ENCODE results near the gene TECTB.

Gene TECTB

GRCh38 chr10:112311481-112311880 is 28.3 kb downstream of the TECTB start:
- no peak for DNase-seq

GRCh38 chr10:112313234-112313633 is 30.0 kb downstream of the TECTB start:
- no peak for DNase-seq

GRCh38 chr10:112313911-112314310 is 30.7 kb downstream of the TECTB start:
- DNase-seq, result no peak

- peak; percentile 48 for DNase-seq
Measured at GRCh38 chr10:112314822-112315474, 31.7 kb downstream of the TECTB start.

GRCh38 chr10:112327678-112328077 is 44.5 kb downstream of the TECTB start:
- DNase-seq, result no peak

GRCh38 chr10:112330162-112330561 is 47.0 kb downstream of the TECTB start:
- no peak for DNase-seq

- no peak for DNase-seq
Measured at GRCh38 chr10:112330607-112331160, 47.5 kb downstream of the TECTB start.

- no peak for DNase-seq
Measured at GRCh38 chr10:112332022-112332421, 48.8 kb downstream of the TECTB start.

- no peak for DNase-seq
Measured at GRCh38 chr10:112332509-112333228, 49.5 kb downstream of the TECTB start.

GRCh38 chr10:112333452-112333851 is 50.3 kb downstream of the TECTB start:
- DNase-seq, result no peak

- DNase-seq, result no peak
Measured at GRCh38 chr10:112335111-112335867, 52.1 kb downstream of the TECTB start.

- no peak for DNase-seq
Measured at GRCh38 chr10:112335868-112336265, 52.7 kb downstream of the TECTB start.

- no peak for DNase-seq
Measured at GRCh38 chr10:112336556-112337201, 53.5 kb downstream of the TECTB start.

- DNase-seq, result no peak
Measured at GRCh38 chr10:112338957-112339356, 55.8 kb downstream of the TECTB start.

- no peak for DNase-seq
Measured at GRCh38 chr10:112340601-112341000, 57.4 kb downstream of the TECTB start.

- DNase-seq, result no peak
Measured at GRCh38 chr10:112343056-112343806, 60.0 kb downstream of the TECTB start.

- DNase-seq, result no peak
Measured at GRCh38 chr10:112344261-112344660, 61.1 kb downstream of the TECTB start.

GRCh38 chr10:112345202-112345601 is 62.0 kb downstream of the TECTB start:
- no peak for DNase-seq

GRCh38 chr10:112345743-112346142 is 62.5 kb downstream of the TECTB start:
- no peak for DNase-seq

GRCh38 chr10:112346774-112347173 is 63.6 kb downstream of the TECTB start:
- DNase-seq, result no peak

GRCh38 chr10:112347709-112348671 is 64.8 kb downstream of the TECTB start:
- DNase-seq, result no peak
